Measurements from ENCODE around the gene TSSK6. TPM values are rescaled to one million over a fixed set of nuclear protein-coding genes. Genes with fewer than 3 reads are reported as not detected.

The TSSK6 gene
- 1 to 10 TPM; 1.8 to 2.5 (median 2.3) TPM for total RNA-seq
- long read RNA-seq, donor 1: 0 reads
- long read RNA-seq, donor 2, partial matches to known transcripts: 0 of 3 reads
- long read RNA-seq, donor 2, other reads (novel, unspliced or antisense): 1 of 3 reads

GRCh38 chr19:19514881-19515641 lies at the start of gene TSSK6:
Gene TSSK6 (minus strand): TSS chr19:19515548. CDS start chr19:19515427, 121 bp downstream.
- Histone ChIP-seq H3K36me3 (ENCODE audit: low read depth) (no peaks in the 10 kb centered on the region), H3K4me1 (ENCODE audit: low read depth) (peaks cover 19% of the 10 kb centered on the region), H3K9me3 (no peaks in the 10 kb centered on the region), H3K4me3 (peak within 1 kb of the TSS; percentile 59)
- DNase-seq (peak in 1 of 3 donors; percentile 67), ATAC-seq (no peak)
- no peak for TF ChIP-seq CTCF (IDR thresholded peaks at IDR 0.05)
- intact Hi-C loops (cut with DNase I, micrococcal nuclease): no loop called here

DNA sequence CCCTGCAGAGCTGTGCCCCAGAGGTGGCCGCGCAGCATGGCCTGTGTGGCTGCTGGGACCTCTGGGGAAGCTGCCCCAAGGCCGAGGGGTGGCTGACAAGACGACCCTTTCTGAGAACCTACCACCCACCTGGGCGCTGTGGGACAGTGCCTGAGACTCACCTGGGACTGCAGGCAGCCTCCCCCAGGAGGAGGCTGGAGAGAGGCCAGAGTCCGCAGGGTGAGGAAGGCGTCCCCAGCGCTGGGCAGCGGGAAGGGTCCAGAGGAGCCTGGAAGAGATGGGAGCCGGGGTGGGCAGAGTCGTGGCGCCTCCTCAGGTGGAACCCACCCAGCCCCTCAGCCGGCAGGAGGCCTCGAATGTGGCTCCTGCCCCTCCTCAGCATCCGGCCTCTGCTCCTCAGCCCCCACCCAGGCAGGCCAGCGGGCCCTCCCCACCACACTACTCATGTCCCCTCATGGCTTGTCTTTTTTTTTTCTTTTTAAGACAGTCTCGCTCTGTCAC lies 48.0 kb upstream of the TSSK6 start:
- TF ChIP-seq CTCF (IDR thresholded peaks at IDR 0.05): no peak
- ATAC-seq: peak; percentile 11
- no peak for DNase-seq
- Histone ChIP-seq H3K4me3 (no peak overlapping the region), H3K36me3 (ENCODE audit: low read depth) (no peaks in the 10 kb centered on the region), H3K4me1 (ENCODE audit: low read depth) (no peaks in the 10 kb centered on the region), H3K9me3 (no peaks in the 10 kb centered on the region)
- intact Hi-C loops (cut with DNase I, micrococcal nuclease): no loop called here

DNA sequence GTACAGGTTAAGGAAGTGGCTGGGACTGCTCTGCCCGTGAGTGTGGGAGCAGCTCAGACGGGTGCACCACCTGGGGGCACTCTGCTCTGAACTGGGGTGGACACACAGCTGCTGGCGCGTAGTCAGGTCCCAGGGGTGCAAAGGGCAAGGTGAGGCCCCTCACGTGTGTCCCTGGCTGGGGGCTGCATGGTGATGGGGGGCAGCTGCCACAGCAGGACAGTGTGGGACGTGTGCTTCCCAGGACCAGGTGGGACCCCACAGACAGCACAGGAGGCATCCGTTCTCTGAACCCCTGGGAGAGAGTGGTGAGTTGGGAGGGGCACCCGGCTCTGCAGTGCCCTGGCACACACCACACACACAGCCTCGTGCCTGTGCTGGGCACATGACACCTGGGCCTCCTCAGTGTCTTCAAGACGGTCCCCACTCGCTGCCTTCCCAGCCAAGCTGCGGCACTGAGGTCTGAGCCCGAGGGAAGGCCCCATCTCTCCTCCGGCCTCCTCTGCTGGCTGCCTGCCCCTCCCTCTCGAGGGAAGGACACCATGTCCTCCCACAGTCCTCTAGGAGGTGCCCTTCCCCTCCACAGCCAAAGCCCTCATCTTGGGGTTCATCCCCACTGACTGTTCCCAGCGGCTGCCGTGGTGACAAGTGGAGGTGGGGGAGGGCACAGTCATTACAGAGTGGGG lies 47.5 kb upstream of the TSSK6 start:
- no peaks in the 10 kb centered on the region for H3K9me3 ChIP-seq
- TF ChIP-seq CTCF (IDR thresholded peaks at IDR 0.05): no peak
- intact Hi-C loops (cut with DNase I, micrococcal nuclease): no loop called here
- ATAC-seq (peak; percentile 48), DNase-seq (no peak)
- no peaks in the 10 kb centered on the region for H3K4me1 ChIP-seq (ENCODE audit: low read depth)
- no peak overlapping the region for H3K4me3 ChIP-seq
- H3K36me3 ChIP-seq (ENCODE audit: low read depth): no peaks in the 10 kb centered on the region

DNA sequence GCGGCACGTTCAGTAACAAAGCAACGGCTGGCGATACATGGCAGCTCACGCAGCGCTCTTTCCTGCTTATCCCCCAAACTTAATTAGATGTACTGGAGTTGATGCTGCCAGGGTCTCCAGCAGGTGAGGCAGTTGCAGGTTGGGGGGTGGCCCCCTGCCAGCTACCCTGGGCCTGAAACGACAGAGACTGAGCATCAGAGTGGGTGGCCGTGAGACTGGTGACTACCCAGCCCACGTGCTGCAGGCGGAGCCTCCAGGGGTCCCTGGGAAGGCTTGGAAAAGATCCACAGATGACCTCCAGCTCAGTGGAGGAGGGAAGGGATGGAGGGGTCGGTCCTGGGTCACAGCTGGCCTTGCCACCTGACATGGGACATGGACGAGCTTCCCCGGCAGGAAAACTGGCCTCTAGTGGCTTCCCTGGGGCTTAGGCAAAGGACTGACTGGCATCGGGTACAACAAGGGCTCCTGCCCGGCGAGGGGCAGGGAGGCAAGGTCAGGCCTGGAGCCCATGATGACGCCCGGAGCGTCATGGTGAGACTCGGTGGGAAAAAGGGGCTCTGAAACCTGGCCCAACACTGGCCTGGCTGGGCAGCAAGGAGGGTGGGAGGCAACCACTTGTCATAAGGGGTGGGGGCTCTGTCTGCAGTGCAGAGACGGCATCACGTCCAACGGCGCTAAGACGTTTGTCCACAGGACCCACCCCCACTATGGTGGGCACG lies 46.8 kb upstream of the TSSK6 start:
- TF ChIP-seq CTCF (IDR thresholded peaks at IDR 0.05): no peak
- ATAC-seq: no peak
- intact Hi-C loops (cut with DNase I, micrococcal nuclease): no loop called here
- H3K4me1 ChIP-seq (ENCODE audit: low read depth): no peaks in the 10 kb centered on the region
- no peak for DNase-seq
- H3K9me3 ChIP-seq: no peaks in the 10 kb centered on the region
- no peak overlapping the region for H3K4me3 ChIP-seq
- no peaks in the 10 kb centered on the region for H3K36me3 ChIP-seq (ENCODE audit: low read depth)

DNA sequence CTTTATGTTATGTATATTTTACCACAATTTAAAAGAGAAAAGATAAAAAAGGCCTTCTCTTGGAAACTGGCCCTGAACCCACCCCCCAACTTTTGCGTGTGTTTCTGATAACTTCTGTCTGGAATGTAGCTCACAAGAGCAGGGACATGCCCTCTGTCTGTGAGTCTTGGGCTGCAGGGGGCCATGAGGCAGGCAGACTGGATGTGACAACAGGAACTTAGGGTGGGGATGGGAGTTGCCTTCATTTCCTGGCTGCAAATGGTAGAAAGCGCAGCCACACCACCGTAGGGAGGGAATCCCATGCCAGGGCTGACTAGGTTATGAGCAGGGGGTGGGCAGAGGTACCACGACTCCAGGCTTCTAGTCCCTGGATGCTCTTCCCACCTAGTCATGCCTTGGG lies 44.6 kb upstream of the TSSK6 start:
- no peak for TF ChIP-seq CTCF (IDR thresholded peaks at IDR 0.05)
- intact Hi-C loops (cut with DNase I, micrococcal nuclease): no loop called here
- Histone ChIP-seq H3K4me3 (no peak overlapping the region), H3K4me1 (ENCODE audit: low read depth) (no peaks in the 10 kb centered on the region), H3K9me3 (no peaks in the 10 kb centered on the region), H3K36me3 (ENCODE audit: low read depth) (no peaks in the 10 kb centered on the region)
- ATAC-seq (no peak), DNase-seq (no peak)
